HG03066 (cell line): ENCODE data around the gene WNT9B.

Experiments used
- ATAC-seq: cut with Tn5 transposase; IDR thresholded peaks from one replicate; pipeline ENCODE4 v1.9.1; 2021; ENCODE audit warnings: low read depth; ENCODE audit not compliant: unreplicated experiment

The WNT9B gene

GRCh38 chr17:46851029-46851741 is at the start of gene WNT9B:
Gene WNT9B, plus strand, starts transcription at chr17:46851583. Its CDS starts 56 bp downstream, at chr17:46851639.
- ATAC-seq, result no peak

- no peak for ATAC-seq
These were observed 48.6 kb upstream of the WNT9B start for GRCh38 chr17:46802800-46803199.

GRCh38 chr17:46803544-46803943 is 47.8 kb upstream of the WNT9B start:
- no peak for ATAC-seq

GRCh38 chr17:46805771-46806170 is 45.6 kb upstream of the WNT9B start:
- ATAC-seq, result no peak

- ATAC-seq, result no peak
These were observed 42.2 kb upstream of the WNT9B start for GRCh38 chr17:46809110-46809571.

- no peak for ATAC-seq
These were observed 40.5 kb upstream of the WNT9B start for GRCh38 chr17:46810837-46811236.

GRCh38 chr17:46811978-46812583 is 39.3 kb upstream of the WNT9B start:
- ATAC-seq, result no peak

- no peak for ATAC-seq
These were observed 38.6 kb upstream of the WNT9B start for GRCh38 chr17:46812624-46813318.

GRCh38 chr17:46813920-46814319 is 37.5 kb upstream of the WNT9B start:
- ATAC-seq, result no peak

GRCh38 chr17:46814446-46814845 is 36.9 kb upstream of the WNT9B start:
- no peak for ATAC-seq

GRCh38 chr17:46815474-46816353 is 35.7 kb upstream of the WNT9B start:
- no peak for ATAC-seq

GRCh38 chr17:46817151-46817900 is 34.1 kb upstream of the WNT9B start:
- no peak for ATAC-seq

- no peak for ATAC-seq
These were observed 33.5 kb upstream of the WNT9B start for GRCh38 chr17:46817901-46818209.

- ATAC-seq, result no peak
These were observed 33.0 kb upstream of the WNT9B start, which contains the start of gene WNT3 for GRCh38 chr17:46818316-46818928. Gene WNT3, minus strand, starts transcription at chr17:46818692. Its CDS starts 95 bp downstream, at chr17:46818597.

GRCh38 chr17:46818929-46819859 is 32.2 kb upstream of the WNT9B start:
- ATAC-seq, result no peak

- no peak for ATAC-seq
These were observed 31.5 kb upstream of the WNT9B start for GRCh38 chr17:46819906-46820351.

GRCh38 chr17:46820592-46821450 is 30.6 kb upstream of the WNT9B start:
- no peak for ATAC-seq
